ENCODE measurements around the gene CYTH2.
"Not testable (repeated sequence)": the region's sequence is repeated elsewhere in the genome, so short reads cannot be mapped to it uniquely, and the experiment has no call there.

The CYTH2 gene

GRCh38 chr19:48478339-48479256, 9.4 kb downstream of the CYTH2 start:
- FAIRE-seq = no peak

- no peak for FAIRE-seq
These were observed 10.5 kb downstream of the CYTH2 start for GRCh38 chr19:48479686-48480085.

GRCh38 chr19:48480183-48480557, 11.0 kb downstream of the CYTH2 start:
- no peak for FAIRE-seq

- FAIRE-seq = no peak
These were observed 11.7 kb downstream of the CYTH2 start for GRCh38 chr19:48480558-48481500.

GRCh38 chr19:48481846-48482639, 12.9 kb downstream of the CYTH2 start:
- FAIRE-seq = no peak

GRCh38 chr19:48483301-48483700, 14.1 kb downstream of the CYTH2 start:
- no peak for FAIRE-seq

- no peak for FAIRE-seq
These were observed 15.2 kb downstream of the CYTH2 start for GRCh38 chr19:48484247-48484893.

- FAIRE-seq = no peak
These were observed 15.9 kb downstream of the CYTH2 start for GRCh38 chr19:48484931-48485612.

GRCh38 chr19:48486706-48487105, 17.5 kb downstream of the CYTH2 start:
- FAIRE-seq = not testable (repeated sequence)

GRCh38 chr19:48487544-48487943, 18.4 kb downstream of the CYTH2 start:
- no peak for FAIRE-seq

- no peak for FAIRE-seq
These were observed 18.8 kb downstream of the CYTH2 start for GRCh38 chr19:48487948-48488347.

- FAIRE-seq = not testable (repeated sequence)
These were observed 19.3 kb downstream of the CYTH2 start for GRCh38 chr19:48488478-48488877.

GRCh38 chr19:48489608-48490216, 20.5 kb downstream of the CYTH2 start:
- FAIRE-seq = no peak

GRCh38 chr19:48490981-48491792, 22.0 kb downstream of the CYTH2 start:
- FAIRE-seq = no peak

- no peak for FAIRE-seq
These were observed 22.6 kb downstream of the CYTH2 start for GRCh38 chr19:48491793-48492123.

- no peak for FAIRE-seq
These were observed 24.0 kb downstream of the CYTH2 start for GRCh38 chr19:48492925-48493717.

GRCh38 chr19:48493718-48494401, 24.7 kb downstream of the CYTH2 start:
- no peak for FAIRE-seq

GRCh38 chr19:48495396-48495795, 26.2 kb downstream of the CYTH2 start:
- no peak for FAIRE-seq

Data from islet of Langerhans (tissue), 1 donor.